Osteoblast (primary cell): ENCODE measurements around the gene CCDC102A. TPM values are rescaled to one million over a fixed set of nuclear protein-coding genes. Genes with fewer than 3 reads are reported as not detected.
A peak's percentile ranks its signal among the peaks of the same experiment; 100 is the strongest.

ENCODE experiments used
- DNase-seq: peaks from one replicate; pipeline ENCODE4 v3.0.0; 2011; ENCODE audit warnings: low spot score, mixed read lengths; ENCODE audit not compliant: insufficient read length; ENCODE audit errors: missing footprints
- H2AFZ ChIP-seq: 2 replicates; pipeline ENCODE4 v1.6.0; 2011; ENCODE audit warnings: mild to moderate bottlenecking, low read length
- H3K27ac ChIP-seq: 2 replicates; pipeline ENCODE4 v1.5.1; 2011; ENCODE audit warnings: mild to moderate bottlenecking, low read depth, low read length, moderate library complexity
- H3K27me3 ChIP-seq: 2 replicates; pipeline ENCODE4 v1.6.0; 2012; ENCODE audit warnings: mild to moderate bottlenecking, control low read depth, inconsistent platforms, low read length, moderate library complexity; ENCODE audit not compliant: insufficient read depth
- H3K36me3 ChIP-seq: 2 replicates; pipeline ENCODE4 v1.5.1; 2011; ENCODE audit warnings: mild to moderate bottlenecking, low read length, control low read depth, moderate library complexity; ENCODE audit not compliant: insufficient read depth
- H3K4me1 ChIP-seq: 2 replicates; pipeline ENCODE4 v1.5.1; 2011; ENCODE audit warnings: mild to moderate bottlenecking, low read length, control low read depth, moderate library complexity; ENCODE audit not compliant: insufficient read depth
- H3K4me2 ChIP-seq: 2 replicates; pipeline ENCODE4 v1.6.0; 2011; ENCODE audit warnings: mild to moderate bottlenecking, low read length; ENCODE audit not compliant: insufficient read depth
- H3K4me3 ChIP-seq: fragments of 200-600 bp; sonication (generic); 3 replicates; pipeline ENCODE4 v1.5.1; 2012; ENCODE audit warnings: mild to moderate bottlenecking, low read length, inconsistent platforms; ENCODE audit not compliant: insufficient read depth
- H3K79me2 ChIP-seq: 2 replicates; pipeline ENCODE4 v1.6.0; 2012; ENCODE audit warnings: mild to moderate bottlenecking, low read length, control low read depth, inconsistent platforms; ENCODE audit not compliant: insufficient read depth
- H3K9me3 ChIP-seq: 2 replicates; pipeline ENCODE4 v1.5.1; 2011; ENCODE audit warnings: low read depth, low read length, control low read depth
- H4K20me1 ChIP-seq: 2 replicates; pipeline ENCODE4 v1.6.0; 2012; ENCODE audit warnings: mild to moderate bottlenecking, low read length, control low read depth; ENCODE audit not compliant: insufficient read depth
- total RNA-seq: library from RNA; depleted of rRNA; stranded (reverse); fragments of >200 nt; gene quantifications from 2 replicates; pipeline ENCODE4 v1.2.3, GENCODE V29; 2012
- TF ChIP-seq, protein P1 (sequence below): IDR thresholded peaks from 2 replicates; pipeline ENCODE4 v1.5.1; 2011; ENCODE audit warnings: mild to moderate bottlenecking, low read depth, low read length, moderate library complexity; ENCODE audit errors: extremely low read depth

Gene CCDC102A
- total RNA-seq, 1 donor, result 9.8 TPM

GRCh38 chr16:57512296-57513001 is 23.9 kb downstream of the CCDC102A start:
- peak; percentile 44 for DNase-seq
- no peaks in the 10 kb centered on the region for H4K20me1 ChIP-seq
- no peaks in the 10 kb centered on the region for H3K27me3 ChIP-seq
- H3K4me2 ChIP-seq, result no peak overlapping the region
- no peaks in the 10 kb centered on the region for H3K4me1 ChIP-seq
- H3K27ac ChIP-seq, result no peak overlapping the region
- TF ChIP-seq, protein P1, sequence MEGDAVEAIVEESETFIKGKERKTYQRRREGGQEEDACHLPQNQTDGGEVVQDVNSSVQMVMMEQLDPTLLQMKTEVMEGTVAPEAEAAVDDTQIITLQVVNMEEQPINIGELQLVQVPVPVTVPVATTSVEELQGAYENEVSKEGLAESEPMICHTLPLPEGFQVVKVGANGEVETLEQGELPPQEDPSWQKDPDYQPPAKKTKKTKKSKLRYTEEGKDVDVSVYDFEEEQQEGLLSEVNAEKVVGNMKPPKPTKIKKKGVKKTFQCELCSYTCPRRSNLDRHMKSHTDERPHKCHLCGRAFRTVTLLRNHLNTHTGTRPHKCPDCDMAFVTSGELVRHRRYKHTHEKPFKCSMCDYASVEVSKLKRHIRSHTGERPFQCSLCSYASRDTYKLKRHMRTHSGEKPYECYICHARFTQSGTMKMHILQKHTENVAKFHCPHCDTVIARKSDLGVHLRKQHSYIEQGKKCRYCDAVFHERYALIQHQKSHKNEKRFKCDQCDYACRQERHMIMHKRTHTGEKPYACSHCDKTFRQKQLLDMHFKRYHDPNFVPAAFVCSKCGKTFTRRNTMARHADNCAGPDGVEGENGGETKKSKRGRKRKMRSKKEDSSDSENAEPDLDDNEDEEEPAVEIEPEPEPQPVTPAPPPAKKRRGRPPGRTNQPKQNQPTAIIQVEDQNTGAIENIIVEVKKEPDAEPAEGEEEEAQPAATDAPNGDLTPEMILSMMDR, result no peak
- no peak overlapping the region for H3K4me3 ChIP-seq
- H3K36me3 ChIP-seq, result peaks cover under 1% of the 10 kb centered on the region
- no peak overlapping the region for H2AFZ ChIP-seq
- no peaks in the 10 kb centered on the region for H3K9me3 ChIP-seq
- no peaks in the 10 kb centered on the region for H3K79me2 ChIP-seq

- H3K27me3 ChIP-seq, result peaks cover 3% of the 10 kb centered on the region
- H3K9me3 ChIP-seq, result no peaks in the 10 kb centered on the region
- H4K20me1 ChIP-seq, result no peaks in the 10 kb centered on the region
- no peaks in the 10 kb centered on the region for H3K4me1 ChIP-seq
- TF ChIP-seq, protein P1, result no peak
- no peak overlapping the region for H3K4me3 ChIP-seq
- H2AFZ ChIP-seq, result no peak overlapping the region
- no peaks in the 10 kb centered on the region for H3K36me3 ChIP-seq
- no peaks in the 10 kb centered on the region for H3K79me2 ChIP-seq
- peak; percentile 67 for DNase-seq
- H3K4me2 ChIP-seq, result no peak overlapping the region
- no peak overlapping the region for H3K27ac ChIP-seq
Observed at GRCh38 chr16:57510016-57510871, 26.1 kb downstream of the CCDC102A start.

- Histone ChIP-seq H3K4me1 (no peaks in the 10 kb centered on the region), H3K27ac (no peak overlapping the region), H4K20me1 (no peaks in the 10 kb centered on the region), H3K79me2 (no peaks in the 10 kb centered on the region), H3K4me2 (no peak overlapping the region), H3K27me3 (peaks cover 4% of the 10 kb centered on the region), H3K9me3 (no peaks in the 10 kb centered on the region), H3K4me3 (no peak overlapping the region), H2AFZ (no peak overlapping the region), H3K36me3 (no peaks in the 10 kb centered on the region)
- TF ChIP-seq, protein P1, result no peak
- peak; percentile 80 for DNase-seq
Observed at GRCh38 chr16:57509231-57509923, 27.0 kb downstream of the CCDC102A start.
